ENCODE results near the gene RAD54L2.

Gene RAD54L2

DNA sequence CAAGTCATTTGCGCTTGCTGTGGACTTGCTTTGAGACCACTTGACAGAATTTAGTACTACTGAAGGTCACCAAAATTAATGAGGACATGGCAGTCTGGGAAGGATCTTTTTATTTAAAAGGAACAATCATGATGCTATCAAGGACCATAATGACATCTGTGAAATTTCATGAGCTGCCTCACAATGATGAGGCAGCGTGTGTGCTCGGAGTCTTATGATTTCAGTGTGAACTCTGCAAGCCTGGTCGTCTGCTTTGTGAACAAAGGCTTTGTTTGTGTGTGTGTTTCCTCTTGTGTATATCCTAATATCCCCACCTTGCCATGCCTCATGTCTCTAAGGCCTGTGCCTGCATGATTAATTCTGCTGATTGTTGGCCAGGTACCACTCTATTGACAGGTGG is 46.7 kb downstream of the RAD54L2 start:
- Histone ChIP-seq H3K4me3 (ENCODE audit: low read length) (no peak overlapping the region), H2BK5ac (ENCODE audit: low read length) (no peak overlapping the region), H3K79me1 (ENCODE audit: low read length) (peaks cover 7% of the 10 kb centered on the region), H3K23ac (ENCODE audit: low read length) (no peak overlapping the region), H3K79me2 (ENCODE audit: control insufficient read depth, insufficient read depth, low read length) (no peaks in the 10 kb centered on the region), H2BK120ac (ENCODE audit: low read depth, low read length) (no peak overlapping the region), H2BK15ac (replicated peaks; ENCODE audit: low read depth) (no peak overlapping the region), H3K27ac (ENCODE audit: low read depth, low read length) (no peak overlapping the region), H3K4me1 (ENCODE audit: control insufficient read depth, low read depth, low read length) (no peaks in the 10 kb centered on the region), H3K27me3 (ENCODE audit: insufficient read depth, low read length, poor library complexity) (no peaks in the 10 kb centered on the region), H3K9ac (ENCODE audit: low read length) (no peak overlapping the region), H3K56ac (ENCODE audit: low read length) (no peak overlapping the region), H3K36me3 (ENCODE audit: control insufficient read depth, insufficient read depth, low read length) (peaks cover under 1% of the 10 kb centered on the region), H2AK5ac (ENCODE audit: low read length) (no peak overlapping the region), H3K18ac (ENCODE audit: low read length) (no peak overlapping the region), H3K4ac (ENCODE audit: low read depth, low read length) (no peak overlapping the region), H3K4me2 (ENCODE audit: low read length) (no peak overlapping the region), H4K8ac (ENCODE audit: low read depth, low read length) (no peak overlapping the region), H4K5ac (ENCODE audit: low read length) (no peak overlapping the region)
- no CpG with 5 or more reads among the region's 4 CpGs for whole genome bisulfite sequencing (ENCODE audit: extremely low coverage, insufficient coverage, low lambda C conversion rate)
- no peak for DNase-seq

DNA sequence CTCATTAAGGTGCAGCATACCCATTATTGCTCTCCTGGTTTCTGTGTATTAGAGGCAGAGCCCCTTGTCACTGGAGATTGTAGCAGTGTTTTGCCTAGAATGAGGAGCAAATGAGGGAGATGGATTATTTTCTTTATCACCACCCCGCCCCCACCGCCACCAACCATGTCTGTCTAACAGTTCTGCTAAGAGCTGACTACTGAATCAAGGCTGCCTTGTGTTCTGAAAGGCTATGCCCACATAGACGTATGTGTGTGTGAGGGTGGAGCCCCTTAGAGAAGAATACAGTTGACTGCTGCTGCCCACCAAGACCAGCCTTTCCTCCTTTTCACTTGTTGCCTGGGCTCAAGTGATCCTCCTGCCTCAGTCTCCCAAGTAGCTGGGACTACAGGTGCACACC is 47.4 kb downstream of the RAD54L2 start:
- H2AK5ac ChIP-seq (ENCODE audit: low read length), result no peak overlapping the region
- no peaks in the 10 kb centered on the region for H3K79me2 ChIP-seq (ENCODE audit: control insufficient read depth, insufficient read depth, low read length)
- no peak overlapping the region for H3K4me2 ChIP-seq (ENCODE audit: low read length)
- no peak overlapping the region for H3K4ac ChIP-seq (ENCODE audit: low read depth, low read length)
- no peak overlapping the region for H2BK5ac ChIP-seq (ENCODE audit: low read length)
- peaks cover 1% of the 10 kb centered on the region for H3K36me3 ChIP-seq (ENCODE audit: control insufficient read depth, insufficient read depth, low read length)
- no peaks in the 10 kb centered on the region for H3K27me3 ChIP-seq (ENCODE audit: insufficient read depth, low read length, poor library complexity)
- no peak overlapping the region for H4K8ac ChIP-seq (ENCODE audit: low read depth, low read length)
- H3K9ac ChIP-seq (ENCODE audit: low read length), result no peak overlapping the region
- no peak overlapping the region for H2BK15ac ChIP-seq (replicated peaks; ENCODE audit: low read depth)
- H3K56ac ChIP-seq (ENCODE audit: low read length), result no peak overlapping the region
- no CpG with 5 or more reads among the region's 3 CpGs for WGBS (ENCODE audit: extremely low coverage, insufficient coverage, low lambda C conversion rate)
- H3K4me1 ChIP-seq (ENCODE audit: control insufficient read depth, low read depth, low read length), result no peaks in the 10 kb centered on the region
- H3K4me3 ChIP-seq (ENCODE audit: low read length), result no peak overlapping the region
- no peak overlapping the region for H2BK120ac ChIP-seq (ENCODE audit: low read depth, low read length)
- H3K79me1 ChIP-seq (ENCODE audit: low read length), result peaks cover 8% of the 10 kb centered on the region
- no peak for DNase-seq
- no peak overlapping the region for H3K18ac ChIP-seq (ENCODE audit: low read length)
- no peak overlapping the region for H4K5ac ChIP-seq (ENCODE audit: low read length)
- H3K23ac ChIP-seq (ENCODE audit: low read length), result no peak overlapping the region
- no peak overlapping the region for H3K27ac ChIP-seq (ENCODE audit: low read depth, low read length)
